Loucy (cell line): ENCODE measurements around the gene AQP12B.

Source experiments
- H2AFZ ChIP-seq: fragments of 200-600 bp; sonication (generic); 2 replicates; pipeline ENCODE4 v1.6.0; 2016; ENCODE audit warnings: antibody characterized with exemption, mild to moderate bottlenecking, low read length, moderate library complexity
- H3F3A ChIP-seq: fragments of 200-600 bp; 2 replicates; pipeline ENCODE4 v1.6.0; 2016; ENCODE audit warnings: antibody characterized with exemption, low read depth, mild to moderate bottlenecking
- H3K27me3 ChIP-seq: fragments of 200-600 bp; sonication (generic); 2 replicates; pipeline ENCODE4 v1.6.1; 2014; ENCODE audit warnings: low read length, mild to moderate bottlenecking; ENCODE audit not compliant: insufficient read depth, poor library complexity, severe bottlenecking
- H3K36me3 ChIP-seq: fragments of 200-600 bp; sonication (generic); 2 replicates; pipeline ENCODE4 v1.6.1; 2016; ENCODE audit warnings: low read length; ENCODE audit not compliant: insufficient read depth
- H3K4me1 ChIP-seq: fragments of 200-600 bp; sonication (generic); 2 replicates; pipeline ENCODE4 v1.5.1; 2014; ENCODE audit warnings: low read length, mild to moderate bottlenecking; ENCODE audit not compliant: insufficient read depth, poor library complexity, severe bottlenecking
- H3K4me2 ChIP-seq: fragments of 200-600 bp; sonication (generic); 2 replicates; pipeline ENCODE4 v1.6.0; 2014; ENCODE audit warnings: antibody characterized with exemption, low read length, low read depth, mild to moderate bottlenecking; ENCODE audit not compliant: poor library complexity, severe bottlenecking
- H3K4me3 ChIP-seq: fragments of 200-600 bp; sonication (generic); 2 replicates; pipeline ENCODE4 v1.5.1; 2014; ENCODE audit warnings: low read length, mild to moderate bottlenecking, mixed read lengths; ENCODE audit not compliant: poor library complexity, severe bottlenecking
- H3K79me2 ChIP-seq: fragments of 200-600 bp; sonication (generic); 2 replicates; pipeline ENCODE4 v1.6.1; 2014; ENCODE audit warnings: low read length; ENCODE audit not compliant: insufficient read depth
- H3K9ac ChIP-seq: fragments of 200-600 bp; sonication (generic); 2 replicates; pipeline ENCODE4 v1.6.0; 2014; ENCODE audit warnings: mild to moderate bottlenecking, low read depth, low read length, moderate library complexity; ENCODE audit not compliant: poor library complexity, severe bottlenecking
- H3K9me2 ChIP-seq: fragments of 200-600 bp; sonication (generic); replicated peaks from 2 replicates; pipeline ENCODE4 v1.6.1; 2016; ENCODE audit warnings: low read depth, low read length, mixed read lengths
- H3K9me3 ChIP-seq: fragments of 200-600 bp; sonication (generic); 2 replicates; pipeline ENCODE4 v1.6.1; 2014; ENCODE audit warnings: mild to moderate bottlenecking, antibody characterized with exemption, low read length, low read depth; ENCODE audit not compliant: insufficient read depth
- H4K20me1 ChIP-seq: fragments of 200-600 bp; sonication (generic); 2 replicates; pipeline ENCODE4 v1.6.0; 2014; ENCODE audit warnings: antibody characterized with exemption, low read length, mild to moderate bottlenecking; ENCODE audit not compliant: insufficient read depth, poor library complexity, severe bottlenecking
- EZH2phosphoT487 ChIP-seq: fragments of 200-600 bp; IDR thresholded peaks from 2 replicates; pipeline ENCODE4 v1.6.1; 2018; ENCODE audit warnings: antibody characterized with exemption, mild to moderate bottlenecking, moderate library complexity, borderline replicate concordance
- TF ChIP-seq, protein P1 (sequence below): fragments of 200-600 bp; sonication (generic); conservative IDR thresholded peaks from 2 replicates; pipeline ENCODE4 v1.5.1; 2014; ENCODE audit warnings: mild to moderate bottlenecking, antibody characterized with exemption, low read length

Gene AQP12B

DNA sequence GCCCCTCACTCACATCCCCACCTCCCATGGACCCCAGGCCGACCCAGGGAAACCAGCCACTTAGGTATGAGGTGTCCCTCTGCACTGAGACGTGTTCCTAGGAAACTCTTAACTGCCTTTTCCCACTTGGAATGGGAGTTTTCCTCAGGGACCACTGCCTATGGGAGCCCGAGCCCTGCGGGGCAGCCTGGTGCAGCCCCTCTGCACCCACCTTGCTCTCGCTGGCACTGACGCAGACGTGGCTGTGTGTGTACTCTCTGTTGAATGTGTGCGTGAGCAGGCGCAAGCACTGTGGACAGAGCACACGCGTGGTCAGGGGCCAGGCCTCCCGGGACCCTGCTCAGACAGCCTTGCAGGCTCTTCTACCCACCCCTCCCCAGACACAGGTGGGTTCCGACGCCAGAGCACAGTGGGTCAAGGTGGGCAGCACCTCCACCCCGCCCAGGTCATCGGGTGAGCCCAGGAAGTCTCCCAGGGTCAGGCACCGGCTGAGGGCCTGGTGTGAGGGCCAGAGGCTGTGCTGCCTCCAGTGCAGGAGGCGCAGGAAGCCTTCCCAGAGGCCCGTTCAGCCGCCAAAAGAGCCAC, 39.0 kb upstream of the AQP12B start:
- Histone ChIP-seq H3K79me2 (no peaks in the 10 kb centered on the region), H3K4me1 (no peaks in the 10 kb centered on the region), H3F3A (no peaks in the 10 kb centered on the region), H3K4me2 (no peak overlapping the region), H3K9me3 (no peaks in the 10 kb centered on the region), H3K4me3 (no peak overlapping the region), H3K9me2 (no peaks in the 10 kb centered on the region), H3K9ac (no peak overlapping the region), H4K20me1 (no peaks in the 10 kb centered on the region), H3K27me3 (no peaks in the 10 kb centered on the region), H3K36me3 (no peaks in the 10 kb centered on the region), H2AFZ (no peak overlapping the region)
- no peak for TF ChIP-seq EZH2phosphoT487
- TF ChIP-seq, protein P1, sequence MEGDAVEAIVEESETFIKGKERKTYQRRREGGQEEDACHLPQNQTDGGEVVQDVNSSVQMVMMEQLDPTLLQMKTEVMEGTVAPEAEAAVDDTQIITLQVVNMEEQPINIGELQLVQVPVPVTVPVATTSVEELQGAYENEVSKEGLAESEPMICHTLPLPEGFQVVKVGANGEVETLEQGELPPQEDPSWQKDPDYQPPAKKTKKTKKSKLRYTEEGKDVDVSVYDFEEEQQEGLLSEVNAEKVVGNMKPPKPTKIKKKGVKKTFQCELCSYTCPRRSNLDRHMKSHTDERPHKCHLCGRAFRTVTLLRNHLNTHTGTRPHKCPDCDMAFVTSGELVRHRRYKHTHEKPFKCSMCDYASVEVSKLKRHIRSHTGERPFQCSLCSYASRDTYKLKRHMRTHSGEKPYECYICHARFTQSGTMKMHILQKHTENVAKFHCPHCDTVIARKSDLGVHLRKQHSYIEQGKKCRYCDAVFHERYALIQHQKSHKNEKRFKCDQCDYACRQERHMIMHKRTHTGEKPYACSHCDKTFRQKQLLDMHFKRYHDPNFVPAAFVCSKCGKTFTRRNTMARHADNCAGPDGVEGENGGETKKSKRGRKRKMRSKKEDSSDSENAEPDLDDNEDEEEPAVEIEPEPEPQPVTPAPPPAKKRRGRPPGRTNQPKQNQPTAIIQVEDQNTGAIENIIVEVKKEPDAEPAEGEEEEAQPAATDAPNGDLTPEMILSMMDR: no peak

DNA sequence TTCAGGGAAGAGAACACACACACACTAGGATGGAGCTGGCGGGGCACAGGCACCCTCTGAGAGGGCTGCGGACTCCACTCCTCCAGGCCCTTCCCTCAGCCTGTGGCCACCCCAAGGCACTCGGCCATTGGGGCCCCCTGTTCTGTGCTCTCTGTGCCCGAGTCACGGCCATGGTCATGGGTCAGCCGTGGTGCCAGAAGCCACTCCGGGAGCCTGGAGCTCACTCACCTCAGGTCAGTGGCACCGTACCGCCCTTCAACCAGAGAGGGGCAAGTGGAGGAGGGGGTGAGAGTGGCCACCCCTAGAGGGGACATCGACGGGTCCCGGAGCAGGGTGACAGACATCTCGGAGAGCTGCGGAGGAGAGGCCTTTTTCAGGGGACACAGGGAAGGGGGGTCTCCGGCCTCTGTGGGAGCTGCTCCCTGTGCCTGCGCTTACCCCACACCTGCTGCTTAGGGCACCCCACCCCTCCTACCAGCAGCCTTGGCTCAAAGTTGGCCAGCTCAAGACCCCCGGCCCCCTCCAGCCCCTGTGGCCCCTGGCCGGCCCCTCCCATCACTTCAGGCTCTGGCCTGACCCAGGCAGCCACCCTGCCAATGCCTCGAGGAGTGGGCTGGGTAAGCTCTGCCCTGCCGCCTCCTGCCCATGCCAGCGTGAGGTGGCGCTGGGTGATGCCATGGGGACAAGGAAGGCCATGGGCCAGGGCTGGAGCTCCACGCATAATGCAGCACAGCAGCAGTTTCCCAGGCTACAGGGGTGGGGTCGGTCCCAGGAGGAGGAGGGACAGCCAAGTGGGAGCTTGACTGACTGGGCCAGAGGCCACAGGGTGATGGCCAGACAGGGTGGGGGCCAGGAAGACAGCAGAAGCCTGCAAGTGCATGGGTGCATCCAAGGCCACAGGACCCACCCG, 38.3 kb upstream of the AQP12B start:
- no peaks in the 10 kb centered on the region for H4K20me1 ChIP-seq
- no peaks in the 10 kb centered on the region for H3K27me3 ChIP-seq
- no peaks in the 10 kb centered on the region for H3K36me3 ChIP-seq
- no peaks in the 10 kb centered on the region for H3F3A ChIP-seq
- H3K4me1 ChIP-seq: no peaks in the 10 kb centered on the region
- H3K4me2 ChIP-seq: no peak overlapping the region
- no peaks in the 10 kb centered on the region for H3K79me2 ChIP-seq
- H3K4me3 ChIP-seq: no peak overlapping the region
- no peaks in the 10 kb centered on the region for H3K9me2 ChIP-seq
- no peaks in the 10 kb centered on the region for H3K9me3 ChIP-seq
- no peak overlapping the region for H2AFZ ChIP-seq
- no peak for TF ChIP-seq EZH2phosphoT487
- TF ChIP-seq, protein P1: no peak
- H3K9ac ChIP-seq: no peak overlapping the region

DNA sequence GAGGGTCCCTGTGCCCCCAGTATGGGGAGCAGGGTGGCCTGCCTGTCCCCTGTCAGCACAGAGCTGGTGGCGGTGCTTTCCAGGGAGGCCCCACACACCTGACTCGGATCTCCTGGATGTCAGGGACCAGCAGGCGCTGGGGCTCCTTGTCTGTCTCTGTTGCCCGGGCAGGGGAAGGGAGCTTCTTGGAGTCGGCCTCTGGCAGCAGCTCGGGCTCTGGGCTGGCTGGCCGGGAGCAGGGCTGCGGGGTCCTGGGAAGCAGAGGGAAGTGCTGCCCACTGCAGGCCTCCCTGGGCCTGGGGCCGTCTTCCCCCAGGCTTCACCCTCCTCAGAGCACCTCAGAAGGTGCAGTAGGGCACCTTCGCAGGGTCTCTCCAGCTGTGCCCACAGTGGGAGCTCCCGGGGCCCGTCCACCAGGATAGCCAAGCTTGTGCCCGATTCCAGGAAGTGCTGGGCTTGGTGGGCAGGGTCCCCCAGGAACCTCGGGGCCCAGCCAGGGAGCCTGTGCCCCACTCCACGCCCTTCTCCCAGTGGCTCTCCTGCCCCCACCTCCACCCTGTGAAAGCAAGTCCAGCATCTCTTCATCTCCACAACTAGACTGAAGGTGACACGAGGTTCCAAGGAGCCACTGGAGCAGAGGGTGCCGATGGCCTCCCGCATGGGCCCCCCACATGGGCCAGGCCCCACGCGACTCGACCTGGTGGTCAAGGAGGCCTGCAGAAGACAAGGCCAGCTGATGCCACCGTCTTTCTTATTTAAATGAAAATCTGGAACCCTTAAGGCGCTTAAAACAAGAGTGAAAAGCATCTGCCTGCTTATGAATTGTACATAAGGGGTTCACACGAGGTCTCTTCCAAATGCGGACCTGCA, 37.2 kb upstream of the AQP12B start:
- no peaks in the 10 kb centered on the region for H4K20me1 ChIP-seq
- no peaks in the 10 kb centered on the region for H3K4me1 ChIP-seq
- H2AFZ ChIP-seq: no peak overlapping the region
- H3F3A ChIP-seq: no peaks in the 10 kb centered on the region
- no peaks in the 10 kb centered on the region for H3K9me3 ChIP-seq
- H3K9me2 ChIP-seq: no peaks in the 10 kb centered on the region
- H3K27me3 ChIP-seq: no peaks in the 10 kb centered on the region
- no peaks in the 10 kb centered on the region for H3K79me2 ChIP-seq
- no peaks in the 10 kb centered on the region for H3K36me3 ChIP-seq
- no peak overlapping the region for H3K9ac ChIP-seq
- no peak for TF ChIP-seq EZH2phosphoT487
- TF ChIP-seq, protein P1: no peak
- H3K4me2 ChIP-seq: no peak overlapping the region
- no peak overlapping the region for H3K4me3 ChIP-seq
